ENCODE measurements around the gene CRIP2.

Gene CRIP2

DNA sequence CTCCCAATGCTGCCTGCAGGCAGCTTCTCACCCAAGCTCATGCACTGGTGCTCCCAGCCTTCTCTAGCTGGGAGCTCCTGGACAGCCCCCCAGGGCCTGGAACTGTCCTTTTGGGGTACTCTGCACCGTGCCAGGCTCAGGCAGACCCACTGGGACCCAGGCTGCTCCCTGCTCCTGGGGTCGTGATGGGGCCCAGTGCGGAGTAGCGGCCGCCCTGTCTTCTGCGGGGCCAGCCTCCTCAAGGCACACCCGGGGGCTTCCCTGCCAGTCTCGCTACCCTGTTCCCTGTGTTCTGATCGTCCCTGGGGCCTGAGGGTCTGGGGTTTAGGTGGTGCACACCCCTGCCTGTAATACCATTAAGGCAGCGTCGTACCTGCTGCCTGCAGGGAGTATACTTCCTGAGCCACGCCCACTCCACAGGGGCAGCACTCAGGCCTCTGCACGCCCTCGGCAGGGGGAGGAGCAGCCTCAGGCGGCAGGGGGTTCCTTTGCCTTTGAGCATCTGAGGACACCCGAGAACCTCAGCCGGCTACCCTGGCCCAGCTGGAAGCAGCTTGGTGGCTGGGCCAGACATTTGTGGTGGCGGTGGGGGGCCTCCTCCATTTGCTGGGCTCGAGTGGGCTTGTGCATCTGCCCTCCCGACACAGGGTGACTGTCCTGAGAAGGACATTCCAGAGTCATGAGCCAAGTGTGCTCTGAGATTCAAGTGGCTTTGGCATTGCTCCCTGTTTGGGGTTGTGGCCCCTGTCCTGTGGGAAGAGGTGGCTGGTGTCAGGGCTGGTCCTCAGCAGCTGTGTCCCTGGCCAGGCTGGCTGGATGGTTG lies 9.2 kb upstream of the CRIP2 start:
- DNase-seq: no peak

DNA sequence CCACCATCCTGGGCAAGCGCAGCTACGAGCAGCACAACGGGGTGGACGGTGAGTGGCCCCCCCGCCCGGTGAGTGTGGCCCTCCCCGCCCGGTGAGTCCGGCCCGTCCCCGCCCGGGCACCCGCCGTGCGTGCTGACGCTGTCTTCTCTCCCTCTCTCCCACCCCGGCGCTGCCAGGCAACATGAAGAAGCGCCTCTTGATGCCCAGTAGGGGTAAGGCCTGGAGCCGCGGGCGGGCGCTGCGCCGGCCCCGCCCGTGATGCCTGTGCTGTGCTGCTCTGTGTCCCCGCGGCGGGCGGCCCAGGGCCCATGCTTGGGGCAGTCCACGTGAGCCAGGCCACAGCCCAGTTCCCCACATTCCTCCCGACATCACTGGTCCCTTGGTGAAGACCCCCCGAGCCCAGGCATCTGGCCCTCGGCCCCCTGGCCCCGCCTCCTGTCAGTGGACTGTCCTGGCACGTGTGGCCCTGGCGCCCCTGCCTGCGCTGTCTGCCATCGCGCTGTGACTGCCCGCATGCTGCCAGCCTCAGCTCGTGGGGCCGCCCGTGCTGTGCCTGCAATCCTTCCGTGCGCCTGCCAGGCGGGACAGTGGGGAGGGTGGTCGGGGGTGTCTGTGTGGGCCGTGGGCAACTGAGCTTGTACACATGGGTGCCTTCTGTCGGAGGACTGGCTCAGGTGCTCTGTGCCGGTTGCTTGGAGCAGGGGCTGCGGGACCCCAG lies 7.9 kb upstream of the CRIP2 start:
- DNase-seq: no peak

DNA sequence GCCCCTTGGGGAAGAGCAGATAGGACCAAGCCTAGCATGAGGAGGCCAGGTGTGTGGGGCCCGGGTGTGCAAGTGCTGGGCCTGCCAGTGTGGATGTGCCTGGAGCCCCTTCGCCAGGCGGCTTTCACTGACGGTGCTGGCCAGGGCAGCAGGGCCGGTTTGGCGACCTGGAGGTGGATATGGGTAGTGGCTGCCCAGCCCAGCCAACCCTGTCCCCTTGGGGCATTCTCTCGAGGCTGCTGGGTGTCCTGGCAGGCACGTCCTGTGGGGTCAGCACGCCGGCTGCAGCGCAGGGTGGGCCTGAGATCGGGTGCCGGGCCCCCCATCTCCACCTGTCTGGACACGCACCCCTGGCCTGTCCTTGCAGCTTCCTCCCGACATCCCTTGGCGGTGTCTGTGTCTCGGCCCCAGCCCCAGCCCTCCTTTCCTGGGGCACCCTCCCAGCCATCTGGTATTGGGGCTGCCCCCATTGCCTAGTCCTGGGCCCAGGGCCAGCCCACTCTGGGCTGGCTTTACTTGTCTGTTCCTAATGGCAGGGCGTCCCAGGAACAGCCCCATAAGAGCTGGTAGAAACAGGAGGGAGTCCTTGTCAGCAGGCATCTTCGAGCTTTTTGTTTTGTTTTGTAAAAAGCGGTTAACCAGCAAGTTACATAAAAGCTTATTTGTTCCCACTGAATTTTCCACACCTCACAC lies 7.2 kb upstream of the CRIP2 start:
- no peak for DNase-seq

DNA sequence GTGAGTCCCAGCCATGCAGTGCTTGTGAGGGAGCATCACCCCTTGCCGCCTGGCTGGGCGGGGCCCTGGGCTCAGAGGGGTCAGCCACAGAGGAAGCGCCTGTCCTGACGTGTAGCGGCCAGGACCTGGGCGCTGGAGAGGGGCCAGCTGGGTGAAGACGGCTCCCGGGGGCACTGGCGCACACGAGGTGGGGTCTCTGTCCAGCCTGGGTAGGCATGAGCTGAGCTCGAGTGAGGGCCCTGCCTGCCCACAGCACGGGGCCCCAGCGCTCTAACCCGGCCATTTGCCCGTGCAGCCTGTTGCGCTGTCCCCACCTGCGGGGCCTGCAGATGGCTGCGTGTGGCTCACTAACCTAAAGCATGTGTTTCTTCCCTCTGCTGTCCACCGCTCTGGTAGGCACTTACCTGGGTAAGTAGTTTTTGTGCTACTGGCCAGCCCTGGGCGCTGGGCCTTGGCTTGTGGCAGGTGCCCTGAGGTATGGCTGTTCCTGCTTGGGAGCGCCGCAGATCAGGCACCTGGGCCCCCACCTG lies 6.6 kb upstream of the CRIP2 start:
- DNase-seq: no peak

DNA sequence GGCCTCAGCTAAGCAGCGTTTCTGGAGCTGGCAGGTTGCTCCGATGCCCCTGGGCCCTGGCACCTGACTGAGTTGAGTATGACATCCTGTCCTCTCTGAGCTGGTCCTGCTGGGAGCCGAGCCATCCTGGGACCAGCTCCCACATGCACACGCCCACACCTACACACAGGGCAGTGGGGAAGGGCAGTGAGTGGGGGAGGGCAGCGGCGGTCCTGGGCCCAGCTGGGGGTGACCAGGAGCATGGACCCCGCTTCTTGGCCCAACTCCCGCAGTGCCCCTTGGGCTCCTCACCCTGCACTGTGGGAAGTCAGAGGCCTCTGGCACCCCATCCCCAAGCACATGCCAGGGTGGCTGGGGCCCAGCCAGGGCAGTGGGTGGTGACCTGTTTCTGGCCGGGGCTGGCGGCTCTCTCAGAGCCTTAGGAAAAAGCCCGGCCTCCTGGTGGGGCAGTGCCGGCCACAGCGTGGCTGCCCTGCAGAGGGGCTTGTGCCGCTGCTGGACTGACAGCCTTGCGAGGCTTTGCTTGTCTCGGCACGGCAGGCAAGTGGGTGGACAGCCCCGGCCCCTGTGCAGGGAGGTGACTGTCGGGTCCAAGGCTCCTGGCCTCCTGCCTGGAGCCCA lies 5.9 kb upstream of the CRIP2 start:
- no peak for DNase-seq

DNA sequence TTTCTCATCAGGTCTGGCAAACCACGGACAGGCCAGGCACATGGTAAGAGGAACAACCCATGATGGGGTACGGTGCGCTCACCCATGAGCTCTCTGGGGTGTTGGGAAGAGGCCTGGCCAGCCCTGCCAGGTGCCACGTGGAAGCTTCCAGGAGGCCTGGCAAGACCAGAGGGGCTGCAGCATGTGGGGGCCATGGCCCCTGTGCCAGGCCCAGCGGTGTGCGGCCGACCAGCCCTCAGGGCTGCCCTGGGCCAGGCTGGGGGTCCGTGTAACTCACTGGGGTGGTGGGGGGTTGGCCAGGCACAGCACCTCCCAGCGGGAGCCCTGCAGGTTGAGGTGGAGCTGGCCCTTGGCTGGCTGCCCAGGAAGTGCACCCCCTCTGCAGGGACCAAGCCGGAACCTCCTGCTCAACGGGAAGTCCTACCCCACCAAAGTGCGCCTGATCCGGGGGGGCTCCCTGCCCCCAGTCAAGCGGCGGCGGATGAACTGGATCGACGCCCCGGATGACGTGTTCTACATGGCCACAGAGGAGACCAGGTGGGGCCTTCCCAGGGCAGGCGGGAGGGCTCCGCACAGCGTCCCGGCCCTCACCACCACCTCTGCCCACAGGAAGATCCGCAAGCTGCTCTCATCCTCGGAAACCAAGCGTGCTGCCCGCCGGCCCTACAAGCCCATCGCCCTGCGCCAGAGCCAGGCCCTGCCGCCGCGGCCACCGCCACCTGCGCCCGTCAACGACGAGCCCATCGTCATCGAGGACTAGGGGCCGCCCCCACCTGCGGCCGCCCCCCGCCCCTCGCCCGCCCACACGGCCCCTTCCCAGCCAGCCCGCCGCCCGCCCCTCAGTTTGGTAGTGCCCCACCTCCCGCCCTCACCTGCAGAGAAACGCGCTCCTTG lies 4.9 kb upstream of the CRIP2 start:
- DNase-seq: no peak

DNA sequence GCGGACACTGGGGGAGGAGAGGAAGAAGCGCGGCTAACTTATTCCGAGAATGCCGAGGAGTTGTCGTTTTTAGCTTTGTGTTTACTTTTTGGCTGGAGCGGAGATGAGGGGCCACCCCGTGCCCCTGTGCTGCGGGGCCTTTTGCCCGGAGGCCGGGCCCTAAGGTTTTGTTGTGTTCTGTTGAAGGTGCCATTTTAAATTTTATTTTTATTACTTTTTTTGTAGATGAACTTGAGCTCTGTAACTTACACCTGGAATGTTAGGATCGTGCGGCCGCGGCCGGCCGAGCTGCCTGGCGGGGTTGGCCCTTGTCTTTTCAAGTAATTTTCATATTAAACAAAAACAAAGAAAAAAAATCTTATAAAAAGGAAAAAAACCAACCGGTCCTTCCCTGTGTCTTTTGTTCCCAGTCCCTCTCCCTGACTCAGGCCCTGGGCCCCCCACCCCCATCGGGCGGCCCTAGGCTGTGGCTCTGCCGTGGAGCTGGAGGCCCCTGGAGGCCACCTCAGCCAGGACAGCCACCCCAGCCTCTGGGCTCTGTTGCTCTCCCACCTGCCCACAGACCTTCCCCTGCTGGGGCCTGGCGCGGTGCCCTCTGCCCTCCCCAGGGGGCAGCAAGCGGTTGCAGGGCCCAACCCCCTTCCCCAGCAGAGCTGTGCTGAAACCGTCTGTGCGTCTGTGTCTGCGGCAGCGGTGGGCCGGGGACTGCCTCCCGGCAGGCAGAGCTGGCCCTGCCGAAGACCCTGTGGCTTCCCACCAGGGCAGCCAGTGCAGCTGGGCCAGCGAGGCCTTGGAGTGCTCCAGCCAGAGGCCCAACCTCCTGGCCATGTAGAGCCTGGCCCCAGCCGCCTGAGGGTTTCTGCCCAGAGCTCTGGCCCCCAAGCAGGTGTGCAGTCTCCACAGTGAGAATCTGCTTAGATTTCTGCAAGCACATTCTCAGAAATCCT lies 4.0 kb upstream of the CRIP2 start:
- DNase-seq: no peak

DNA sequence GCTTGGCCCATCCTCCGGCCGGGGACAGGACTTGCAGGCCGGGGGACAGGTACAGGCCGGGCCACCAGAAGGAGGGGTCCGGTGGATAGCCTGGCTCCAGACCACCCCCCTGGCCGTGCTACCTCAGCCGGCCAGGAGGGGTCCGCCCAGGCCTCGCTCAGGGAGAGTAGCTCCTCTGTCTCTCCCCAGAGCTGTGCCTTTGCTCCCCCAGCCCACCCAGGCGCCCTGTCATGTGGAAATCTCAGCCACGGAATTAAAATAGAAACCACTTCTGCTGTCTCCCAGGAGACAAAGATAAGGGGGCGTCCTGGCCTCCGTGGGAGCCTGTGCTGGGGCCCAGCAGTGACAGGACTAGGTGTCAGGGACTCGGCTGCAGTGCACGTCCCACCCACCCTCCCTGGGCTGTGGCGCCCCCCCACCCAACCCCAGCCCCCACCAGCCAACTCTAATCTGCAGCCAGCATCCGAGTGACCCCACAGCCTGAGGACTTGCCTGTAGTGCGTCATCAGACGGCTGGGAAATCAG lies 3.3 kb upstream of the CRIP2 start:
- DNase-seq: no peak

DNA sequence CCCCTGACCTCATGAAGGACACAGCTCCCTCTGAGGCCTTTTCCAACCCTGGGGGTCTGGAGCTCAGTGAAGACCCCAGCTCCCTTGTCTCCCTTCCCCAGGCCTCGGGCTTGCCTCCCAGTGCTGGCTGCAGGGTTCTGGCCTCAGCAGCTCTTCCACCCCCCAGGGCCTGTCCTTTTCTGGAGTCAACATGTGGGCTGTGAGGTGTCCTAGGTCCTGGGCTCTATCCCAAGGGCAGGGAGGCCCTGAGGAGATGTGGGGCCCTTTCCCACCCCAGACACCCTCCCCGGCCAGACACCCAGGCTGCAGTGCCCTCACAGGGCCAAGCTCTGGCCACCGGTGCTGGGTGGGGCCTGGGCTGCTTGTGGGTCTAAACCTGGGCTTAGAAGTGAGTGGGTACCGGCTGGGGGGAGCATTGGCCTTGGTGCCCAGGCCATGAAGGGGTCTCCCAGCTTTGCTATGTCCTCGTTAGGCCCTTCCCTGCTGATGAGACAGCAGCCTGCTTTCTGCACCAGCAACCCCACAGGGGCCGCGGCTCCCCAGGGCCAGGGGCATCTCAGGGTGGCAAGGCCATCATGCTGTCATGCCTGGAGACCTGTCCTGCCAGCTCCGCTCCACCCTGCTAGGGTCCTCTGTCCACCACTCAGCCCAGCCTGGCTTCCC lies 2.7 kb upstream of the CRIP2 start:
- no peak for DNase-seq

DNA sequence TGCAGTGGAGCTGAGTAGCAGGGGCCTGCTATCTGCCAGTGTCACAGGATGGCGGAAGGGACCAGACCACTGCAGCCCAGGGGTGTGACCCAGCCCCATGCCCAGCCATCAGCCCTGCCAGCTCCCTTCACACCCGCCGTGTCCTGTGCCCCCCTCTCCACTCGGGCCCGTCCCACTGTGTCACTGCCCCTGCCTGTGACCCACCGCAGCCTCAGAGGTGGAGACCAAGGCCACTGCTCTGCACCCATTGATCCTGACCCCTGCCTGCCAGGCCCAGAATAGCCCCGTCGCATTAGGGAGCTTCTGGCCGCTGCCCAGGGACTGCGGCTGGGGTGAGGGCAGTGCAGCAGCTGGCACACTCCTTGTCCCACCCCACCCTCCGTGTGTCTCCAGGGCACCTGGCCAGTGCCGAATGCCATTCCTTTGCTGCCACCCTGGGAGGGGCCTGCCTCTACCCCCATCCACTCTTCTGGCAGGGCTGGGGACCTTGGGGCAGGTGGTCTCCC lies 2.1 kb upstream of the CRIP2 start:
- DNase-seq: no peak

DNA sequence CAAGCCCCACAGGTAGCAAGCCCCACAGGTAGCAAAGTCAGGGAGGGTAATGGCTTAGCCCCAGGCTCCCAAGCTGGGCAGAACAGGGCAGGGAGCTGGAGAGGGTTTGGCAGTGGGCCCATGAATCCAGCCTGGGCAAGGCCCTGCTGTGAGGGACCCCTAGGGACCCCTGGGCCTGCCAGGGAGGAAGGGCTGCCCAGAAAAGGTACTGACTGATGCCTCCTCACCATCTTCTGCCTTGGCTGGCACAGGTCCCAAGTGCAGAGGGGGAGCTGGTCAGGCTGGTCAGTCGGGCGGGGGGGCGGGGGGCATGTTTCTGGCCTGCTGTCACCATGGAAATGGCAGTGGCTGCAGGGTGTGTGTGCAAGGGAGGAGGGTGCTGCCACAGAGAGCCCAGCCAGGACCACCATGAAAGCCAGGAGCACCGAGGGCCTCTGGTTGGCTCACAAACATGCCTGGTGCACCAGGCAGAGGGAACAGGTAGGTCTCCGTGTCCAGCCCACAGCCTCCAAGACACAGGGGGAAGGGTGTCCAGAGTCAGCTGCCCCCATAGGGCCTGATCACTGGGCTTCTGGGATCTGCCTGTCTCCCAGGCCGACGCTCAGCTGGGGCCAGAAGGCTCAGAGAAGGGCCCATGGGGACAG lies 1.5 kb upstream of the CRIP2 start:
- no peak for DNase-seq

DNA sequence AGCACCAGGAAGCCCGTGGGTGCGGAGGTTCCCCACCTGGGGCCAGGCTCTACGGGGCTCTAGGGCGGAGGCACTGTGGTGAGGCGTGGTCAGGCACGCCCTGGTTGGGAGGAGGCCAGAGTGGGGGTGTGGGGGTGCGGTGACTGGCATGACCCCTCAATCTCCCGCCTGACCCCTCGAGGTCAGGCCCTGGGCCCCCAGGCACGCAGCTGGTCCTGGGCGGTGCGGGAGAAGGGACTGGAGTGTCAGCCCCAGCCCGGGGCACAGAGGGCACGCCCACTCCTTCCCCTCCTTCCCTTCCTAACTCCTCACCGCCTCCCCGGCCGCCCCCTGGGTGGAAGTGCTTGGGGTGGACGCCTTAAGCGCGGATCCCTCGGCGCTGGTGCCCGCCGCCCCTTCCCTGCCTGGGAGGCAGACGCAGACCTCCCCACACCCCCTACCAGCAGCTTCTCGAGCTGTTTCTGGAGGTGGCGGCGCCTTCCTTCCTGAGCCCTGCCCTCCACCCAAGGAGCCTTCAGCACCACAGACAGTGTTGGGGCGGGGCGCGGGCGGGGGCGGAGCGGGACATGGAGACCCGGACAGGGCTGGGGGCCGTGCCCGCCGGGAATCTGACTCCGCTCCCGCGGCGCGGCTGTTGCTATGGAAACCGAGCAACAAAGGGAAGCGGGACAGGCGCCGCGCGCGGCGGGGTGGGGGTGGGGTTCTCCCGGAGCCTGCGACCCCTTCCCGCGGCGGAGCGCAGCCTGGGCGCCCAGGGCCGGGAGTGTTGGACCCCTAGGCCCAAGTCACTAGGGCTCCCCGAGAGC lies 741 bp upstream of the CRIP2 start:
- DNase-seq: no peak

DNA sequence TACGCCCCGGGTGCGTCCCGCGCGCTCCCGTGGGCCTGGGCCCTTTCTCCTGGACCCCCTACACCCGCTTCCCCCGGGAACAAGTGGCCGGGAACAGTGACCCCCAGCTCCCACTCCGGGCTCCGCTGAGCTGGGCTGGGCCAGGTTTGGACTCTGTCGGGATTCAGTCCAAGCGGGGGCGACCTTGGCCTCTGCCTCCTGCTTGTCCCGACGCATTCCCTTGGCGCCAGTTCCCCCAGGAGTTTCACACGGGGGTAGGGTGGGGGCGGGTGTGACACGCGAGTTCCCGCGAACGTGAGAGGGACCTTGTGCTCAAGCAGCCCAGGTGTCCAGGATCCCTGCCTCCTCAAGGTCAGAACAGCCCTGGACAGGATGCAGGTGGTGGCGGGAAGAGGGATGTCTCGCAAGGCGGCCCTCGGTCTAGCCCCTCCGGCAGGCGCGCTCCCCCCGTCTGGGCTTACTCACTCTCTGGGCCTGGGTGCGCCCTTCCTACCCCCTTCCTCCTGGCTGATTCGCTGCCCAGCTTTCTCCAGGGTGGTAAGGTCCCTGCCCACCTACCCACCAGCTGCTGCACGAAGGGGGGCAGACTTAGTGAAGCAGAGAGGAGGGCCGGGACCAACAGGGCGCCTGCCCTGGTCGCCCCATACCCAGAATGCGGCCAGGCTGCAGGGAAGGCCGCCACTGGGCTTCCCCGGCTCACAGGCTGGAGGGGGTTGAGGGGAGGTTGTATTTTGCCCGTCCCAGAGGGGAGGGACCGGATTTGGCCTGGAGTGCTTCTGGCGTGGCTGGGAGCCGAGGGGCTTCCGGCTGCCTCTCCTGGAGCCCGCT lies 862 bp downstream of the CRIP2 start:
- no peak for DNase-seq

DNA sequence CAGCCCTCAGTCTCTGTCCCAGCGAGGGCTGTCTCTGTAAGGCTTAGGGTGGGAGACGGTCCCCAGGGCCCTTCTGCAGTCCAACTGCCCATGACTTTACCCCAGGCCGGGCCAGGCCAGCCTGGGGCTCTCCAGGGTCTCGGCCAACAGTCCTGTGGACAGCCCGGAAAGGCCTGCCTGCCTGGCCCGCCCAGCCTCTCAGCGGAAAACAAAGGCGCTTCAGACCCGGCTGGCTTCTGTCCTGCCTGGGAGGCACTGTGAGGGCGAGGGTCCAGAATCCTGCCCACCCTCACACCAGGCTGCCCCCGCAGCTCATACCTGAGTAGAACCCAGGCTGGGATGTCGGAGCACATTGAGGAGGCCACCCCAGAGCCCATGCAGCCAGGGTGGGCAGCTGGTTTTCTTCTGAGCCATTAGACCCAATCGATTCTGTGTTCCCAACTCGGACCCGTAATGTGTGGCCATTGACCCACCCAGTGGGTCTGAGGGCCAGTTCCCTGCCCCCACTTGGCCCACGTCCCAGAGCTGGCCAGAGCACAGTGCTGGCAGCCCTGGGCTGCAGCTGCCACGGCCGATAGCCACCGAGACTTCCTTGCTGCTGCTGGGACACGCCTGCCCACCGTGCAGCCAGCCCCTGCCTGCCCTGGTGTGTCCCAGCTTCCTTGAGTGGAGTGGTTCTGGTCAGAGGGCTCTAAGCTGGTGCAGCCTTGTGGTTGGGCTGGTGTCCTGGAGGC lies 1.6 kb downstream of the CRIP2 start:
- no peak for DNase-seq

DNA sequence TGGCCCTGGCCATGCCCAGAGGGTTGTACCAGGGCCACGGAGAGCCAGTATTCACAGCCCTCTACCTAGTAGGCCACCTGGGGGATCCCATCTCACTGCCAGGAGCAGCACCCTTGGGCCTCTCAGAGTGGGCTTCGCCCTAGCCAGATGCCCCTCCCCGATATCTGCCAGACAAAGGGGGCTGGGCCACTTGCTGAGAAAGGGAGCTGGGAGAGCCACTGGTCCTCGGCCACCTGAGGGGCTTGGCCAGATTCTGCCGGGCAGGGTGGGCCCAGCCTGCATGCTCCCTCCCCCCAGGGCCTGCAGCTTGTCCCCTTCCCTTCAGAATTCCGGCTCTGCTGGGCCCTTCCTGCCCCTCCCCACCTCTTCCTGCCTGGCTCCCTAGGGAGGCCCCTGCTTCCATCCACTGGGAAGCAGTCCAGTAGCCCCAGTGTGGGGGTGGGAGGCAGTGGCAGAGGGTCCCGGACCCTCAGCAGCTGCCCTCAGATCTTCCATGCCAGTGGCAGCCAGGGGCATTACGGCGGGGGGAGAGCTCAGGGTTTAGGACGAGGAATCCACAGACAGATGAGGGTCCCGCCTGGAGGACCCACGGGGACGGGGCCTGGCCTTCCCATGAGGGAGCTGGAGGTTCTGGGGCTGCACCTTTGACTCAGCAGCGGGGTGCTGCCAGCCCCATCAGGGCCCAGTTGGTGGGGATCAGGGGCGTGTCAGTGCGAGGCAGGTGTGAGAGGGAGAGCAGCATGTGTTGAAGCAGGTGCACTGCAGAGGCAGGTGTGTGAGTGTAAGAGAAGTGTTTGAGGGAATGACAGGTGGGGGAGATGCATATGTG lies 2.4 kb downstream of the CRIP2 start:
- no peak for DNase-seq
